ENCODE measurements around the gene HDDC2.
A peak's percentile ranks its signal among the peaks of the same experiment; 100 is the strongest.

HDDC2 gene

DNA sequence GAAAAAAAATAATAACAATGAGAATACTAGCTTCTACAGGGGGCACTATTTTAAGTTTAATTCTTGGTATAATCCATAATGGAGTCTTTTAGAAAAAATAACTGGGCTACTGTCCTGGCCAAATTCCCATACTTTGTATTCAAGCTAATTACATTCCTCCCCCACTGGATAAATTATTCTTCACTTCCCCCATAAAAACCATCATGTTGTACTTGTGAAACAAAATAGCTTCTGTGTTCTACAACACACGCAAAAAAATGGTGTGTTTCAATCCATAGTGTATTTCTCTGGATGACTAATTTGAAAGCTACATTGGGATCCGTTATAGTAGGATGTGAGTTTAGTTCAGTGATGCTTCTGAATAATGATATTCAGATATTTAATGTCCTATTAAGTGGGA lies 21.6 kb upstream of the HDDC2 start:
- no peak for TF ChIP-seq CTCF (IDR thresholded peaks at IDR 0.05; ENCODE audit: unreplicated experiment in 3 of 3)
- no peaks in the 10 kb centered on the region for H3K27me3 Mint-ChIP-seq (ENCODE audit: low read depth)
- H3K36me3 Mint-ChIP-seq (ENCODE audit: low read depth) = no peaks in the 10 kb centered on the region
- H3K27ac Mint-ChIP-seq = no peak overlapping the region
- no peak overlapping the region for H3K4me3 Mint-ChIP-seq
- H3K4me1 Mint-ChIP-seq = no peaks in the 10 kb centered on the region
- H3K9me3 Mint-ChIP-seq = peaks cover 2% of the 10 kb centered on the region

- Mint-ChIP-seq H3K4me3 (no peak overlapping the region), H3K4me1 (no peaks in the 10 kb centered on the region), H3K36me3 (ENCODE audit: low read depth) (no peaks in the 10 kb centered on the region), H3K27ac (no peak overlapping the region), H3K27me3 (ENCODE audit: low read depth) (no peaks in the 10 kb centered on the region), H3K9me3 (no peaks in the 10 kb centered on the region)
- TF ChIP-seq CTCF (IDR thresholded peaks at IDR 0.05; ENCODE audit: unreplicated experiment in 3 of 3) = no peak
These were observed 14.9 kb upstream of the HDDC2 start for GRCh38 chr6:125316621-125317020.

- Mint-ChIP-seq H3K36me3 (ENCODE audit: low read depth) (no peaks in the 10 kb centered on the region), H3K4me1 (no peaks in the 10 kb centered on the region), H3K27ac (no peak overlapping the region), H3K9me3 (no peaks in the 10 kb centered on the region), H3K4me3 (no peak overlapping the region), H3K27me3 (ENCODE audit: low read depth) (no peaks in the 10 kb centered on the region)
- no peak for TF ChIP-seq CTCF (IDR thresholded peaks at IDR 0.05; ENCODE audit: unreplicated experiment in 3 of 3)
These were observed 13.8 kb upstream of the HDDC2 start for GRCh38 chr6:125315548-125315947.

- TF ChIP-seq CTCF (IDR thresholded peaks at IDR 0.05; ENCODE audit: unreplicated experiment in 3 of 3) = peak; percentile 90 to 97 (median 91)
- Mint-ChIP-seq H3K27ac (no peak overlapping the region), H3K4me3 (no peak overlapping the region), H3K27me3 (ENCODE audit: low read depth) (no peaks in the 10 kb centered on the region), H3K9me3 (no peaks in the 10 kb centered on the region), H3K36me3 (ENCODE audit: low read depth) (no peaks in the 10 kb centered on the region), H3K4me1 (no peaks in the 10 kb centered on the region)
These were observed 12.3 kb upstream of the HDDC2 start for GRCh38 chr6:125314009-125314581.

DNA sequence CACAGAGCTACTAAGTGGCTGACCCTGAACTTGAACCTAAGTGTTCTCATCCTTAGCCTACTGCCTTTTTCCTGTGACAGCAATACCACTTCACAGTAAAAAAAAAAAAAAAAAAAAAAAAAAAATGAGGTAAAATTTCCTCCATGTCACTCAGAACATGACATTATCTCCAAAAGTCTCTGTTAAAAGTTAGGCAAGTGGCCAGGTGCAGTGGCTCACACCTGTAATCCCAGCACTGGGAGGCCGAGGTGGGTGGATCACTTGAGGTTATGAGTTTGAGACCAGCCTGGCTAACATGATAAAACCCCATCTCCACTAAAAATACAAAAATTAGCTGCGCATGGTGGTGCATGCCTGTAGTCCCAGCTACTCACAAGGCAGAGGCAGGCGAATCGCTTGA lies 11.2 kb upstream of the HDDC2 start:
- H3K9me3 Mint-ChIP-seq = no peaks in the 10 kb centered on the region
- no peaks in the 10 kb centered on the region for H3K27me3 Mint-ChIP-seq (ENCODE audit: low read depth)
- no peaks in the 10 kb centered on the region for H3K4me1 Mint-ChIP-seq
- TF ChIP-seq CTCF (IDR thresholded peaks at IDR 0.05; ENCODE audit: unreplicated experiment in 3 of 3) = no peak
- no peak overlapping the region for H3K27ac Mint-ChIP-seq
- H3K4me3 Mint-ChIP-seq = no peak overlapping the region
- H3K36me3 Mint-ChIP-seq (ENCODE audit: low read depth) = no peaks in the 10 kb centered on the region

DNA sequence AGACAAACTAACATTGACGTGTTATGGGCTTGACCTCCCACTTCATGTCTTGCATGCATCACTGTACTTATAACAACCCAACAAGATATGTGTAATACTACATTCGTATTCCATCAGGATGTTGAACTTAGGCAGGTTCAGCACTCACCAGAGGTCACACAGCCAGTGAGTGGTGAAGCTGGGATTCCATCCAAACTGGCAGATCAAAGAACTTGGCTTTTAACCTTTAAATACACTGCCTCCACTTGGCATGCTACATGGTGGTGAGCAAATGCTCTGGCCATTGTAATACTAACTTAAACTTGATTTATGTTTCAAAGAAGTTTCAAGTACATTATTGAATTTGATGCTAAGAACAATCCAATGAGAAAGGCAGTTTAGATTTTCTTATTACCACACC lies 10.7 kb upstream of the HDDC2 start:
- no peak overlapping the region for H3K4me3 Mint-ChIP-seq
- H3K36me3 Mint-ChIP-seq (ENCODE audit: low read depth) = no peaks in the 10 kb centered on the region
- H3K9me3 Mint-ChIP-seq = no peaks in the 10 kb centered on the region
- H3K4me1 Mint-ChIP-seq = no peaks in the 10 kb centered on the region
- no peak for TF ChIP-seq CTCF (IDR thresholded peaks at IDR 0.05; ENCODE audit: unreplicated experiment in 3 of 3)
- no peaks in the 10 kb centered on the region for H3K27me3 Mint-ChIP-seq (ENCODE audit: low read depth)
- H3K27ac Mint-ChIP-seq = no peak overlapping the region

All from nephron (organoid).